IMR-90 (cell line): ENCODE results near the gene CST9L. TPM values are rescaled to one million over a fixed set of nuclear protein-coding genes. Genes with fewer than 3 reads are reported as not detected.

Source experiments
- ATAC-seq: fragments of 200-7000 bp; cut with Tn5 transposase; 2 replicates; pipeline ENCODE4 v1.9.1; 2020; ENCODE audit warnings: low read depth, mild to moderate bottlenecking, moderate library complexity
- BruUV-seq: library from RNA; stranded (reverse); fragments of 400-500 nt; replicated peaks from 2 replicates; lab custom pipeline; 2021; lab: Mats Ljungman, UMichigan
- CTCF ChIA-PET: fragments of 300-600 bp; formaldehyde crosslinking; extraction: SDS; loops from one replicate; lab custom pipeline; 2021; ENCODE audit warnings: antibody characterized with exemption; lab: Yijun Ruan, JAX
- POLR2A ChIA-PET: fragments of 300-600 bp; sonication (Branson Sonifier 250); formaldehyde crosslinking; loops from one replicate; lab custom pipeline; 2022; ENCODE audit warnings: antibody characterized with exemption; ENCODE audit not compliant: unreplicated experiment; lab: Charles Lee
- DNase-seq: peaks from one replicate; pipeline ENCODE4 v3.0.0; 2013
- H2AFZ ChIP-seq: replicated peaks from 2 replicates; pipeline ENCODE3; 2013; ENCODE audit warnings: low read length, mild to moderate bottlenecking; ENCODE audit not compliant: poor library complexity
- H2AK5ac ChIP-seq: 2 replicates; pipeline ENCODE4 v1.6.1; 2013; ENCODE audit warnings: low read depth, low read length, inconsistent platforms
- H2AK9ac ChIP-seq: replicated peaks from 2 replicates; pipeline ENCODE3; 2013; ENCODE audit warnings: mild to moderate bottlenecking, low read depth, low read length, moderate library complexity; ENCODE audit not compliant: poor library complexity
- H2BK120ac ChIP-seq: 2 replicates; pipeline ENCODE4 v1.6.1; 2013; ENCODE audit warnings: low read depth, low read length, inconsistent platforms
- H2BK15ac ChIP-seq: 3 replicates; pipeline ENCODE4 v1.6.1; 2013; ENCODE audit warnings: low read depth, low read length, inconsistent platforms
- H2BK20ac ChIP-seq: 2 replicates; pipeline ENCODE4 v1.6.1; 2013; ENCODE audit warnings: low read depth, mild to moderate bottlenecking, inconsistent platforms, low read length, moderate library complexity
- H2BK5ac ChIP-seq: 2 replicates; pipeline ENCODE4 v1.6.1; 2013; ENCODE audit warnings: mild to moderate bottlenecking, low read depth, low read length, inconsistent platforms; ENCODE audit not compliant: poor library complexity, severe bottlenecking
- H3K14ac ChIP-seq: replicated peaks from 2 replicates; pipeline ENCODE4 v1.6.1; 2013; ENCODE audit warnings: low read depth, low read length, inconsistent platforms
- H3K18ac ChIP-seq: 2 replicates; pipeline ENCODE4 v1.6.1; 2013; ENCODE audit warnings: low read depth, low read length, control low read depth
- H3K23ac ChIP-seq: 2 replicates; pipeline ENCODE4 v1.6.1; 2013; ENCODE audit warnings: low read depth, low read length, inconsistent platforms
- H3K27ac ChIP-seq: 2 replicates; pipeline ENCODE4 v1.5.1; 2013; ENCODE audit warnings: mild to moderate bottlenecking, control low read depth, low read length; ENCODE audit not compliant: insufficient read depth
- H3K27me3 ChIP-seq: 2 replicates; pipeline ENCODE4 v1.6.1; 2013; ENCODE audit warnings: low read length; ENCODE audit not compliant: control insufficient read depth, insufficient read depth
- H3K36me3 ChIP-seq: 2 replicates; pipeline ENCODE4 v1.6.1; 2013; ENCODE audit warnings: low read length, mixed read lengths; ENCODE audit not compliant: control insufficient read depth, insufficient read depth
- H3K4ac ChIP-seq: 2 replicates; pipeline ENCODE4 v1.6.1; 2013; ENCODE audit warnings: low read depth, low read length, inconsistent platforms
- H3K4me1 ChIP-seq: 2 replicates; pipeline ENCODE4 v1.6.1; 2013; ENCODE audit warnings: low read length, mixed read lengths; ENCODE audit not compliant: control insufficient read depth, insufficient read depth
- H3K4me2 ChIP-seq: 2 replicates; pipeline ENCODE4 v1.6.1; 2013; ENCODE audit warnings: low read depth, mild to moderate bottlenecking, control low read depth, low read length, moderate library complexity
- H3K4me3 ChIP-seq: 2 replicates; pipeline ENCODE4 v1.5.1; 2013; ENCODE audit warnings: low read depth, mild to moderate bottlenecking, control low read depth, low read length, moderate library complexity; ENCODE audit not compliant: insufficient read depth
- H3K56ac ChIP-seq: 2 replicates; pipeline ENCODE4 v1.6.1; 2013; ENCODE audit warnings: low read length, inconsistent platforms; ENCODE audit not compliant: insufficient read depth; ENCODE audit errors: extremely low read depth
- H3K79me1 ChIP-seq, 2 experiments: 2 replicates each; pipeline ENCODE4 v1.6.1; 2013; ENCODE audit warnings: low read length in 2 of 2, inconsistent platforms in 1 of 2, low read depth in 1 of 2
- H3K9ac ChIP-seq: 2 replicates; pipeline ENCODE4 v1.6.1; 2013; ENCODE audit warnings: low read depth, low read length, control low read depth
- H3K9me1 ChIP-seq: 2 replicates; pipeline ENCODE4 v1.6.1; 2013; ENCODE audit warnings: low read length, inconsistent platforms; ENCODE audit not compliant: insufficient read depth
- H3K9me3 ChIP-seq: 2 replicates; pipeline ENCODE4 v1.6.1; 2013; ENCODE audit warnings: low read length; ENCODE audit not compliant: control insufficient read depth, insufficient read depth
- H4K20me1 ChIP-seq: 2 replicates; pipeline ENCODE4 v1.6.1; 2013; ENCODE audit warnings: low read length, inconsistent platforms; ENCODE audit not compliant: insufficient read depth
- H4K5ac ChIP-seq: 2 replicates; pipeline ENCODE4 v1.6.1; 2013; ENCODE audit warnings: mild to moderate bottlenecking, low read depth, low read length, control low read depth
- H4K8ac ChIP-seq, 2 experiments: 2 replicates each; pipeline ENCODE4 v1.6.1; 2013; ENCODE audit warnings: low read depth in 2 of 2, low read length in 2 of 2, control low read depth in 1 of 2, inconsistent platforms in 1 of 2
- H4K91ac ChIP-seq: 2 replicates; pipeline ENCODE4 v1.6.1; 2013; ENCODE audit warnings: low read depth, low read length, inconsistent platforms; ENCODE audit not compliant: insufficient read depth
- BHLHE40 ChIP-seq: fragments of 150-350 bp; IDR thresholded peaks from 2 replicates; pipeline ENCODE4 v1.6.1; 2016; ENCODE audit warnings: mild to moderate bottlenecking, low read depth, low read length
- CEBPB ChIP-seq: IDR thresholded peaks from 2 replicates; pipeline ENCODE4 v1.6.1; 2012; ENCODE audit warnings: low read depth, low read length, improper control_type of control experiment
- CHD1 ChIP-seq: IDR thresholded peaks from 2 replicates; pipeline ENCODE4 v1.6.1; 2012; ENCODE audit warnings: low read depth, low read length, improper control_type of control experiment
- CTCF ChIP-seq: conservative IDR thresholded peaks from 2 replicates; pipeline ENCODE4 v1.5.1; 2012; ENCODE audit warnings: mild to moderate bottlenecking, low read depth, low read length, improper control_type of control experiment
- FOS ChIP-seq: fragments of 150-350 bp; IDR thresholded peaks from 2 replicates; pipeline ENCODE4 v1.6.1; 2016; ENCODE audit warnings: low read depth, low read length
- MAFK ChIP-seq: IDR thresholded peaks from 2 replicates; pipeline ENCODE4 v1.6.1; 2012; ENCODE audit warnings: low read depth, low read length, improper control_type of control experiment
- MAZ ChIP-seq: IDR thresholded peaks from 2 replicates; pipeline ENCODE4 v1.6.1; 2012; ENCODE audit warnings: low read depth, mild to moderate bottlenecking, low read length, improper control_type of control experiment, moderate library complexity, borderline replicate concordance
- MXI1 ChIP-seq: IDR thresholded peaks from 2 replicates; pipeline ENCODE4 v1.6.1; 2012; ENCODE audit warnings: low read depth, mild to moderate bottlenecking, low read length, moderate library complexity, borderline replicate concordance
- NFE2L2 ChIP-seq: fragments of 150-350 bp; IDR thresholded peaks from 2 replicates; pipeline ENCODE4 v1.6.1; 2016; ENCODE audit warnings: low read depth, mild to moderate bottlenecking, low read length
- POLR2A ChIP-seq: IDR thresholded peaks from 2 replicates; pipeline ENCODE4 v1.6.1; 2012; ENCODE audit warnings: mild to moderate bottlenecking, low read depth, low read length
- RAD21 ChIP-seq: IDR thresholded peaks from 2 replicates; pipeline ENCODE4 v1.6.1; 2012; ENCODE audit warnings: low read length, improper control_type of control experiment
- RCOR1 ChIP-seq: IDR thresholded peaks from 2 replicates; pipeline ENCODE4 v1.6.1; 2012; ENCODE audit warnings: mild to moderate bottlenecking, low read length, improper control_type of control experiment; ENCODE audit not compliant: insufficient replicate concordance
- RFX5 ChIP-seq: IDR thresholded peaks from 2 replicates; pipeline ENCODE4 v1.8.0; 2012; ENCODE audit warnings: low read depth, mild to moderate bottlenecking, low read length, moderate library complexity
- SMC3 ChIP-seq: fragments of 150-350 bp; IDR thresholded peaks from 2 replicates; pipeline ENCODE4 v1.6.1; 2016; ENCODE audit warnings: low read depth, mild to moderate bottlenecking, antibody characterized with exemption, low read length, moderate library complexity
- WGBS, 2 experiments: methylation state at CpG; one replicate each; pipeline versions ENCODE4 v1.1.5 to v1.1.7; 2013; ENCODE audit warnings: missing lambda C conversion rate in 2 of 2; ENCODE audit not compliant: insufficient read length in 1 of 2; ENCODE audit errors: extremely low coverage in 2 of 2; 5-methylcytosine and 5-hydroxymethylcytosine counted together
- dilution Hi-C: fragments of 300-500 bp; cut with HindIII; formaldehyde crosslinking; loops from one replicate; pipeline ENCODE4 v1.14.3; 2018; ENCODE audit warnings: low sequenced_read_pairs; ENCODE audit not compliant: unreplicated experiment
- in situ Hi-C: fragments of 300-500 bp; cut with MboI; formaldehyde crosslinking; loops from 3 replicates; pipeline ENCODE4 v1.14.3; 2019; ENCODE audit warnings: low sequenced_read_pairs, inconsistent platforms, mixed read lengths
- intact Hi-C: fragments of 100-400 bp; cut with micrococcal nuclease; formaldehyde crosslinking; loops from 2 replicates; pipeline ENCODE4 v1.10.0; 2022
- polyA plus RNA-seq, 3 experiments: library from polyadenylated mRNA; depleted of rRNA; stranded (reverse); fragments of >200 nt; gene quantifications; 2 replicates each; pipeline ENCODE4 v1.2.3, GENCODE V29; 2012; ENCODE audit warnings: low replicate concordance in 1 of 3
- total RNA-seq: library from RNA; depleted of rRNA; stranded (reverse); fragments of >200 nt; gene quantifications from 2 replicates; pipeline ENCODE4 v1.2.3, GENCODE V29; 2012
- TF ChIP-seq, protein P1 (sequence below): fragments of 150-350 bp; IDR thresholded peaks from 2 replicates; pipeline ENCODE4 v1.6.1; 2017; ENCODE audit warnings: mild to moderate bottlenecking, antibody characterized with exemption, low read length, low read depth
- TF ChIP-seq, protein P2 (sequence below): fragments of 150-350 bp; IDR thresholded peaks from 2 replicates; pipeline ENCODE4 v1.6.1; 2016; ENCODE audit warnings: low read depth, mild to moderate bottlenecking, low read length, moderate library complexity, borderline replicate concordance

Gene CST9L
- total and polyA plus RNA-seq, 2 of the 4 experiments (the other 2 are of a cell fraction) = not detected

- no TSS peak for BruUV-seq
- ChIA-PET CTCF (no interaction called here), POLR2A (no interaction called here)
- H3K79me1 ChIP-seq = no peaks in the 10 kb centered on the region
- H3K27me3 ChIP-seq = no peaks in the 10 kb centered on the region
- H3K4me3 ChIP-seq = no peak overlapping the region
- no peak overlapping the region for H4K8ac ChIP-seq
- H3K4ac ChIP-seq = no peak overlapping the region
- no peak overlapping the region for H2BK120ac ChIP-seq
- H2AK5ac ChIP-seq = no peak overlapping the region
- no peak overlapping the region for H3K14ac ChIP-seq
- no peaks in the 10 kb centered on the region for H3K4me1 ChIP-seq
- H2BK15ac ChIP-seq = no peak overlapping the region
- no peak overlapping the region for H2BK20ac ChIP-seq
- no peak overlapping the region for H2BK5ac ChIP-seq
- no peak overlapping the region for H3K56ac ChIP-seq
- no peaks in the 10 kb centered on the region for H3K36me3 ChIP-seq
- no peak overlapping the region for H3K27ac ChIP-seq
- no peak overlapping the region for H2AFZ ChIP-seq
- ATAC-seq (no peak), DNase-seq (no peak)
- WGBS, 2 experiments = no CpG with 5 or more reads among the region's 1 CpG
- H3K9me1 ChIP-seq = no peaks in the 10 kb centered on the region
- H3K23ac ChIP-seq = no peak overlapping the region
- in situ Hi-C loops (no loop called here), intact Hi-C loops (no loop called here), dilution Hi-C loops (no loop called here)
- H3K4me2 ChIP-seq = no peak overlapping the region
- no peak overlapping the region for H3K18ac ChIP-seq
- TF ChIP-seq SMC3 (no peak), RFX5 (no peak), MXI1 (no peak), CEBPB (no peak), FOS (no peak), RAD21 (no peak), BHLHE40 (no peak), RCOR1 (no peak), NFE2L2 (no peak), MAFK (no peak), MAZ (no peak), CHD1 (no peak), CTCF (no peak), POLR2A (no peak)
- TF ChIP-seq, protein P1, sequence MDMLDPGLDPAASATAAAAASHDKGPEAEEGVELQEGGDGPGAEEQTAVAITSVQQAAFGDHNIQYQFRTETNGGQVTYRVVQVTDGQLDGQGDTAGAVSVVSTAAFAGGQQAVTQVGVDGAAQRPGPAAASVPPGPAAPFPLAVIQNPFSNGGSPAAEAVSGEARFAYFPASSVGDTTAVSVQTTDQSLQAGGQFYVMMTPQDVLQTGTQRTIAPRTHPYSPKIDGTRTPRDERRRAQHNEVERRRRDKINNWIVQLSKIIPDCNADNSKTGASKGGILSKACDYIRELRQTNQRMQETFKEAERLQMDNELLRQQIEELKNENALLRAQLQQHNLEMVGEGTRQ = no peak
- TF ChIP-seq, protein P2, sequence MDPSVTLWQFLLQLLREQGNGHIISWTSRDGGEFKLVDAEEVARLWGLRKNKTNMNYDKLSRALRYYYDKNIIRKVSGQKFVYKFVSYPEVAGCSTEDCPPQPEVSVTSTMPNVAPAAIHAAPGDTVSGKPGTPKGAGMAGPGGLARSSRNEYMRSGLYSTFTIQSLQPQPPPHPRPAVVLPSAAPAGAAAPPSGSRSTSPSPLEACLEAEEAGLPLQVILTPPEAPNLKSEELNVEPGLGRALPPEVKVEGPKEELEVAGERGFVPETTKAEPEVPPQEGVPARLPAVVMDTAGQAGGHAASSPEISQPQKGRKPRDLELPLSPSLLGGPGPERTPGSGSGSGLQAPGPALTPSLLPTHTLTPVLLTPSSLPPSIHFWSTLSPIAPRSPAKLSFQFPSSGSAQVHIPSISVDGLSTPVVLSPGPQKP = no peak
- no peak overlapping the region for H4K5ac ChIP-seq
- no peak overlapping the region for H2AK9ac ChIP-seq
- H4K20me1 ChIP-seq = no peaks in the 10 kb centered on the region
- H4K91ac ChIP-seq = no peak overlapping the region
- peaks cover 4% of the 10 kb centered on the region; the same call in 1 of the 2 replicates for H3K9me3 ChIP-seq
- H3K9ac ChIP-seq = no peak overlapping the region
Observed at GRCh38 chr20:23562721-23563342, 5.5 kb downstream of the CST9L start.
